Mesothelial cell of epicardium (in vitro differentiated cells): ENCODE results near the gene PXK. TPM values are rescaled to one million over a fixed set of nuclear protein-coding genes. Genes with fewer than 3 reads are reported as not detected.

ENCODE experiments used
- DNase-seq, 2 experiments: peaks; one replicate each; pipeline ENCODE4 v3.0.0; 2021; ENCODE audit warnings: low spot score in 2 of 2; ENCODE audit not compliant: unreplicated experiment in 2 of 2
- H3K27ac Mint-ChIP-seq: 2 replicates; pipeline ENCODE4 v1.8.0; 2021; ENCODE audit warnings: mixed read lengths
- H3K27me3 Mint-ChIP-seq: 2 replicates; pipeline ENCODE4 v1.8.0; 2021; ENCODE audit warnings: low read depth, mixed read lengths
- H3K36me3 Mint-ChIP-seq: 2 replicates; pipeline ENCODE4 v1.8.0; 2021; ENCODE audit warnings: mixed read lengths
- H3K4me1 Mint-ChIP-seq: 2 replicates; pipeline ENCODE4 v1.8.0; 2021; ENCODE audit warnings: mixed read lengths
- H3K4me3 Mint-ChIP-seq: 2 replicates; pipeline ENCODE4 v1.8.0; 2021; ENCODE audit warnings: mild to moderate bottlenecking, moderate library complexity, mixed read lengths
- H3K9me3 Mint-ChIP-seq: 2 replicates; pipeline ENCODE4 v1.8.0; 2021; ENCODE audit warnings: mixed read lengths
- total RNA-seq: library from RNA; stranded (reverse); gene quantifications from 3 replicates; pipeline ENCODE4 v1.2.1, GENCODE V29; 2021
- TF ChIP-seq, protein P1 (sequence below): fragments of 200-600 bp; sonication (generic); IDR thresholded peaks from one replicate; pipeline ENCODE4 v1.5.0; 2021; ENCODE audit warnings: antibody characterized with exemption; ENCODE audit not compliant: unreplicated experiment

The PXK gene
- total RNA-seq, 1 donor from 2014 or later: 15.9 TPM

DNA sequence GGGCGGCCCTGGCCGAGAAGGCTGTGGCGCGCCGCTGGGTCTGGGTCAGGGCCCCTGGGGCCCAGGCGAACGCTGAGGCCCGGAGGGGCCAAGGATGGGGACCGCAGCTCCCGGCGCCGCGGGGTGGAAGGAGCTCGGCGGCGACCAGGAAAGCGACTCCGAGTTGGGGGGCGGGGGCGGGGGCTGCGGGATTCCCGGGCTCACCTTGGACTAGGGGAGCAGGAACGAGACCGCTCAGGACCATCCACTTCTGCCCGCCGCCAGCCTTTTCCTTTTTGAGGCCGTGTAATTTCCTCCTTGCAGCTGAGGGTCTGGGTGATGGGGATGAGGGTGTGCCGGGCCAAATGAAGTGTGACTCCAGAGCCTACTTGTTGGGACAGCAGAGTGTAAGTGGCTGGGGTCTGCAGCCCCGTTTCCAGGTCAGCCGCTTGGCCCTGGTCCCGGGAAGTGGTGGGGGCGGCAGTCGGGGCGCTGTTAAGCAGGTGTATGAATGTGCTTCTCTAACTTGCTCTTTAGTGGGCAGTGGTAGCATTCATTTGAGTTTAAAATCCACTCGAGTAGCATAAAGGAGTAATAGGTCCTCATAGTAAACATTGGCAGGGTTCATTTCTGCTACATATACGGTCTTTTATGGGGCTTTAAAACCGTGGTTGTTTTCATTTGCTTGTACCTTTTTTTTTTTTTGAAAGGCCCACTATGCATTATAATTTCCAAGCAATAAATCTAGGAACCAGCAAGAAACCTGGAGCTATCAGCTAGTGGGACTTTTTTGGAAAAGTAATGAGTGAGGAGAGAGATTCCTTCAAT, 717 bp downstream of the PXK start:
- H3K4me1 Mint-ChIP-seq: peaks cover 22% of the 10 kb centered on the region
- H3K4me3 Mint-ChIP-seq: peak overlapping the region; percentile 99
- H3K9me3 Mint-ChIP-seq: no peaks in the 10 kb centered on the region
- no peaks in the 10 kb centered on the region for H3K36me3 Mint-ChIP-seq
- H3K27ac Mint-ChIP-seq: peak overlapping the region; percentile 85
- DNase-seq: peak in 1 of 2 experiments; percentile 45
- no peaks in the 10 kb centered on the region for H3K27me3 Mint-ChIP-seq
- TF ChIP-seq, protein P1, sequence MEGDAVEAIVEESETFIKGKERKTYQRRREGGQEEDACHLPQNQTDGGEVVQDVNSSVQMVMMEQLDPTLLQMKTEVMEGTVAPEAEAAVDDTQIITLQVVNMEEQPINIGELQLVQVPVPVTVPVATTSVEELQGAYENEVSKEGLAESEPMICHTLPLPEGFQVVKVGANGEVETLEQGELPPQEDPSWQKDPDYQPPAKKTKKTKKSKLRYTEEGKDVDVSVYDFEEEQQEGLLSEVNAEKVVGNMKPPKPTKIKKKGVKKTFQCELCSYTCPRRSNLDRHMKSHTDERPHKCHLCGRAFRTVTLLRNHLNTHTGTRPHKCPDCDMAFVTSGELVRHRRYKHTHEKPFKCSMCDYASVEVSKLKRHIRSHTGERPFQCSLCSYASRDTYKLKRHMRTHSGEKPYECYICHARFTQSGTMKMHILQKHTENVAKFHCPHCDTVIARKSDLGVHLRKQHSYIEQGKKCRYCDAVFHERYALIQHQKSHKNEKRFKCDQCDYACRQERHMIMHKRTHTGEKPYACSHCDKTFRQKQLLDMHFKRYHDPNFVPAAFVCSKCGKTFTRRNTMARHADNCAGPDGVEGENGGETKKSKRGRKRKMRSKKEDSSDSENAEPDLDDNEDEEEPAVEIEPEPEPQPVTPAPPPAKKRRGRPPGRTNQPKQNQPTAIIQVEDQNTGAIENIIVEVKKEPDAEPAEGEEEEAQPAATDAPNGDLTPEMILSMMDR: no peak

DNA sequence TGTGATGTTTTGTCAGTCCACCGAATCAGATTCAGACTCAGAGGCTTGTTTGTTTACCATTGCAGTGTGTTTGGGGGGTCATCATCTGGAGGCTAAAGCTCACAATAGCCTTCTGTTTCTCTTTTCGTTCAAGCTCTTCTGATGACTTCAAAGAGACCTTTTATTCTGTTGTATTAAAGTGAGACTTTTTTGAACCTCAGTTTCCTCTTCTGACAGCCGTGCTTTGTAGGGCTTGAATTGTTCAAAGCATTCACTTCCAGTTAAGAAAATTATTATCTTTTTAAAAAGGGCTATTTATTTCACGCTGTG, 1.3 kb downstream of the PXK start:
- Mint-ChIP-seq H3K9me3 (no peaks in the 10 kb centered on the region), H3K27me3 (no peaks in the 10 kb centered on the region), H3K4me1 (peaks cover 22% of the 10 kb centered on the region), H3K36me3 (peaks cover 1% of the 10 kb centered on the region), H3K4me3 (peak overlapping the region; percentile 99), H3K27ac (no peak overlapping the region)
- no peak for DNase-seq
- TF ChIP-seq, protein P1: no peak

DNA sequence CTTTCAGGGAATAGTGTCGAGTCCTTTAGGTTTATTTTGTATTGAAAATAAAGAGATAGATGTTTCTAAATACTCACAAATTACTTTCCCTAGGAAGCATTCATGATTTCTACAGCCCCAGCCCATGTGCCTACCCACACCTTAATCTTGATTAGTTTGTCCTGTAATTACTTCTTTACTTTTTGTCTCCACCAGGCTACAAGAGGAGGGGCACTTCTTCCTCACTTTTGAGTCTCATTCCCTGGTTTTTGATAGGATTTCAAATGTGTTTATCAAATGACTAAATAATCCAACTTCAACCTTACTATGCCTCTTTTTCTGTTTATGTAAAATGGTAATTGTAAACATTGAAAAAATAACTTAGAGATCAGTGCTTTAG, 1.8 kb downstream of the PXK start:
- Mint-ChIP-seq H3K36me3 (peaks cover 2% of the 10 kb centered on the region), H3K27ac (no peak overlapping the region), H3K9me3 (no peaks in the 10 kb centered on the region), H3K27me3 (no peaks in the 10 kb centered on the region), H3K4me1 (peaks cover 22% of the 10 kb centered on the region), H3K4me3 (peak overlapping the region; percentile 13)
- DNase-seq: no peak
- TF ChIP-seq, protein P1: no peak

DNA sequence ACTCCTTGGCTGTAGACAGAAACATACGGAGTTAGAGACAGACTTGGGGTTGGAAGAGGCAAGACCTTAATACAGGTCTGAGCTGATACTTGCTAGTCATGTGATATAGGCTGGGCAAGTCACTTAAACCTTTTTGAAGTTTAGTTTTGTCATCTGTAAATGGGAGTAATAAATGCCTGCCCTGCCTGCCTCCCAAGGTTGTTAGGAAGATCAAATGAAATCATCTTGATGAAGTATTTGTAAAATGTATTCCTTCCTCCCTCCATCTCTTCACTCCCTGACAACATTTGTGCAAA, 2.9 kb downstream of the PXK start:
- Mint-ChIP-seq H3K36me3 (peaks cover 2% of the 10 kb centered on the region), H3K27ac (peak overlapping the region; percentile 4), H3K4me3 (no peak overlapping the region), H3K27me3 (no peaks in the 10 kb centered on the region), H3K4me1 (peaks cover 22% of the 10 kb centered on the region), H3K9me3 (no peaks in the 10 kb centered on the region)
- no peak for DNase-seq
- TF ChIP-seq, protein P1: no peak

DNA sequence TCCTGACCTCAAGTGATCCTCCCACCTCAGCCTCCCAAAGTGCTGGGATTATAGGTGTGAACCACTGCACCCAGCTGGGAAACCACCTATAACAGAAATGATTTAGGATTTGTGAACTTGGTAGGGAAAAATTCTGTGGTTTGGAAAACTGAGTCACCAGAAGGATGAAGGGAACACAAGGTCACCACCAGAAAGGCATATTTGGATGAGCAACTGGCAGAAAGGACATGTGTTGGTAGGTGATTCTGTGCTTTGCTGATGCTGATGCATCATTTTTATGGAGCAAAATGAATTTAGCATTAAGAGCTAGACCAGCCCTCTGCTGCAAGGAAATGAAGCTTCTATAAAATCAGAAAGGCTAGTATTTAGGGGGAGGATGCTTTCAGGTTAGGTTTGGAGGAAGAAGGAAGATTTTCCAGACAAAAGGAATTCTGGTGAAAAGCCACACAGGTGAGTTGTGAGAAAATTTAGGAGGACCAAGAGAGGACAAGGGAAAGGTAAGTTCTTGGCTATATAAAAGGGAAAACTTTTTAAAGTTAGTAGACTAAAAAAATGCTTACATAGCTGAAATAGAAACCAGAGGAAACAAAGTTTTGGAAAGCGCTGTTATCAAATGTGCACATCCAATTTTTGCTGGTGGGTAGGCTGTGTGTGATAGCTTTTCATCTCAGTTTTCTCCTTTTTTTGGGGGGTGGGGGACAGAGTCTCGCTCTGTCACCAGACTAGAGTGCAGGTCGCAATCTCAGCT, 3.6 kb downstream of the PXK start:
- TF ChIP-seq, protein P1: no peak
- Mint-ChIP-seq H3K36me3 (peaks cover 2% of the 10 kb centered on the region), H3K4me3 (no peak overlapping the region), H3K9me3 (no peaks in the 10 kb centered on the region), H3K27ac (no peak overlapping the region), H3K27me3 (no peaks in the 10 kb centered on the region), H3K4me1 (peaks cover 22% of the 10 kb centered on the region)
- no peak for DNase-seq
